ENCODE measurements around the gene ZNF728. TPM values are rescaled to one million over a fixed set of nuclear protein-coding genes. Genes with fewer than 3 reads are reported as not detected.
A peak's percentile ranks its signal among the peaks of the same experiment; 100 is the strongest.

The ZNF728 gene
- total RNA-seq: under 1 TPM; 0.18 to 0.44 (median 0.23) TPM
- polyA plus RNA-seq: not detected

DNA sequence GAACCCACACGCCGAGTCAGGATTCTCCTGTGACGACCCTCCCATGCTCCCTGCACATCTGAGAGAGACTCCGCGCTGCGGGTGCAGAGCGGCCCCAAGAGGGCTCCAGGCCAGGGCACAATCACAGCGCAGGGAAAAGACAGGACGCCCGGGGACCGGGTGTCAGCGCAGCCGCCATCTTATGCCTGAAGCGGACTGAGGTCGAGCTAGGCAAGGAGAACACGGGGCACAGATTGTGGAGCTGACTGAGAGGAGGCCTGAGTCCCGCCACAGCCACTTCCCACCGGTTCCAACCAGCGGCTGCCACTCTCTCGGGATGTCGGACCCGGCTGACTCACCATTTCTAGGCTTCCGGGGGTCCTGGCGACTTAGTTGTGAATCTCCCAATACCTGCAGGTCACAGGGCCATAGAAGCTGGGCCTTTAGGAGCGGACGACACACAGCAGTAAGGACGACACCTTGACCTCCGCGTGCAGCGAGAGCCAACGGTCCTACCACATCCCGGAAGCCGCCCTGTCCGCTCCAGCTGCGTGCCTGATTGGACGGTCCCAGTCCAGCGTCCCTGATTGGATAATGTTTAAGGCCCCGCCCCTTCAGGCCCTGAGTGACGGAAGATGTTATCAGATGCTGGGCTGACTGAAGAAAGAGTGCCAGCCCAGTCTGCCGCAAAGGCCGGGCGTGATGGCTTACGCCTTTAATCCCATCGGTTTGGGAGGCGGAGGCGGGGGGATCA is at the start of gene ZNF728:
Gene ZNF728, minus strand, starts transcription at position 487 of the 733 bp plus-strand sequence. Its CDS starts 146 bp downstream, at position 341.
- WGBS, 2 donors: 6 to 8% methylated on average over 46 of the region's 46 CpGs
- no peaks in the 10 kb centered on the region for H3K36me3 ChIP-seq
- no peaks in the 10 kb centered on the region for H3K27me3 ChIP-seq
- DNase-seq: peak in 5 of 6 donors; percentile 19 to 52 (median 51)
- no peaks in the 10 kb centered on the region for H3K4me1 ChIP-seq
- intact Hi-C loops (cut with DNase I): no loop called here
- peak within 1 kb of the TSS in 2 of 4 donors; percentile 11 to 18 for H3K4me3 ChIP-seq
- peak in 3 of 4 donors; percentile 51 to 64 (median 53) for ATAC-seq
- H3K27ac ChIP-seq: no peak within 1 kb of the TSS
- H3K9me3 ChIP-seq: no peaks in the 10 kb centered on the region
- no peak for TF ChIP-seq CTCF (IDR thresholded peaks at IDR 0.05)
- FAIRE-seq: no peak

DNA sequence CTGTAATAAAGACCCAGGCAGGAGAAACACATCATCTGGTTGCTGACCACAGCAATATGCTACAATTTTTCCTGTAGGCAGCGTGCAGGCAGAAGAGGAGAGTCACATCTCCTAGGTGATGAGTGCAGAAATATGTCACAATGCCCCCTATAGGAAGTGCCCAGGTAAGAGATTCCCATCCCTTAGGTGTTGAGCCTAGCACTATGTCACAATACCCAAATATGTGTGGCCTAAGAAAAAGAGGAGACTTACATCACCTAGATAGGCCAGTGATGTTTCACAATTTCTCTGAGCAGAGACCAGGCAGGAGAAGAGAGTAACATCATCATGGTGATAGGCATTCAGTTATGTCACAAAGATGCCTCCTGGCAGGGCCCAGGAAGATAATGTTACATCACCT is 49.4 kb upstream of the ZNF728 start:
- no peak overlapping the region for H3K27ac ChIP-seq
- no peak for ATAC-seq
- 36 to 41% methylated on average over 1 of the region's 1 CpG for WGBS, 2 donors
- no peaks in the 10 kb centered on the region for H3K36me3 ChIP-seq
- TF ChIP-seq CTCF (IDR thresholded peaks at IDR 0.05): no peak
- no peak overlapping the region for H3K4me3 ChIP-seq
- no peak for FAIRE-seq
- H3K4me1 ChIP-seq: no peaks in the 10 kb centered on the region
- no peaks in the 10 kb centered on the region for H3K9me3 ChIP-seq
- DNase-seq: no peak
- intact Hi-C loops (cut with DNase I): no loop called here
- H3K27me3 ChIP-seq: no peaks in the 10 kb centered on the region

DNA sequence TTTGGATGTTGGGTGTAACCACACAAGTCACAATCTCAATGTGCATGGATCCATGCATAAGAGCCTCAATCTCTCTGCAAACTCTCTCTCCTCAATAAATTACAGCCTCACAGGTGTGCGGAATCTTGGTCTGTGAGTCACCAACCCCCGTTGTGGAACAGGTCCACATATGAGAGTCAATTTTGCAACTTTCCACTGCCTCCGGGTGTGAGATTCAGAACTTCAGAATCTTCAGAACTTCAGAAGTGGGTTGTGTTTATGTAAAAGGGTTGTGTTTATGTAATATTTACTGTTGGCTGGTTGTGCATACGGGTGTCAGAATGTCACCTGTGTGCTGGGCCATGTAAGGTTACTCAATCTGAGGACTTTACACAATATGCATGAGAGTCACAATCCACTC is 46.3 kb upstream of the ZNF728 start:
- ATAC-seq (no peak), DNase-seq (no peak), FAIRE-seq (no peak)
- TF ChIP-seq CTCF (IDR thresholded peaks at IDR 0.05): no peak
- intact Hi-C loops (cut with DNase I): no loop called here
- Histone ChIP-seq H3K27ac (no peak overlapping the region), H3K4me1 (no peaks in the 10 kb centered on the region), H3K36me3 (no peaks in the 10 kb centered on the region), H3K9me3 (no peaks in the 10 kb centered on the region), H3K27me3 (no peaks in the 10 kb centered on the region), H3K4me3 (no peak overlapping the region)
- WGBS, 2 donors: 52 to 60% methylated on average over 4 of the region's 4 CpGs

DNA sequence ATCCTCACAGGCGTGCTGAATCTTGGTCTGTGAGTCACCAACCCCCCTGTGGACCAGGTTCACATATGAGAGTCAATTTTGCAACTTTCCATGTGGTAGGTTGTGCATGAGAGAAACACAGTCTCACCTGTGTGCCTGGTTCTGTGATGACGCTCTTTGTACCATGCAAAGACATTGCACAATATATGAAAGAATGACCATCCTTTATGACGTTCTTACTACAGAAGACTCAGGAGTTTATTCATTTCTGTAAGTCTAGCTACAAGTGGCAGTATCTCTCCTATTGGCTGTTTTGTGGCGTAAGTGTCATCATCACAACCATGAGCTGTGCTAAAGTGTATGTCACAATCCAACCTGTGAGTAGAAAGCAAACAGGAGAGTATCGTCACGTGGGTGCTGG is 43.8 kb upstream of the ZNF728 start:
- Histone ChIP-seq H3K27ac (no peak overlapping the region), H3K4me3 (no peak overlapping the region), H3K27me3 (no peaks in the 10 kb centered on the region), H3K4me1 (no peaks in the 10 kb centered on the region), H3K36me3 (no peaks in the 10 kb centered on the region), H3K9me3 (no peaks in the 10 kb centered on the region)
- DNase-seq (no peak), ATAC-seq (no peak), FAIRE-seq (no peak)
- TF ChIP-seq CTCF (IDR thresholded peaks at IDR 0.05): no peak
- WGBS, 2 donors: 55 to 62% methylated on average over 6 of the region's 6 CpGs
- intact Hi-C loops (cut with DNase I): no loop called here

- FAIRE-seq (no peak), DNase-seq (no peak), ATAC-seq (no peak)
- no peak overlapping the region for H3K27ac ChIP-seq
- H3K4me1 ChIP-seq: no peaks in the 10 kb centered on the region
- H3K9me3 ChIP-seq: no peaks in the 10 kb centered on the region
- TF ChIP-seq CTCF (IDR thresholded peaks at IDR 0.05): no peak
- H3K36me3 ChIP-seq: no peaks in the 10 kb centered on the region
- intact Hi-C loops (cut with DNase I): no loop called here
- 53 to 59% methylated on average over 2 of the region's 2 CpGs for WGBS, 2 donors
- H3K4me3 ChIP-seq: no peak overlapping the region
- no peaks in the 10 kb centered on the region for H3K27me3 ChIP-seq
These were observed 30.7 kb upstream of the ZNF728 start for GRCh38 chr19:23033721-23034120.

Data from pancreas (tissue), 10 donors.